ENCODE results near the gene MAML2. TPM values are rescaled to one million over a fixed set of nuclear protein-coding genes. Genes with fewer than 3 reads are reported as not detected.
A peak's percentile ranks its signal among the peaks of the same experiment; 100 is the strongest.

MAML2 gene
- total RNA-seq, 1 experiment from 2014 or later = 22.7 TPM

DNA sequence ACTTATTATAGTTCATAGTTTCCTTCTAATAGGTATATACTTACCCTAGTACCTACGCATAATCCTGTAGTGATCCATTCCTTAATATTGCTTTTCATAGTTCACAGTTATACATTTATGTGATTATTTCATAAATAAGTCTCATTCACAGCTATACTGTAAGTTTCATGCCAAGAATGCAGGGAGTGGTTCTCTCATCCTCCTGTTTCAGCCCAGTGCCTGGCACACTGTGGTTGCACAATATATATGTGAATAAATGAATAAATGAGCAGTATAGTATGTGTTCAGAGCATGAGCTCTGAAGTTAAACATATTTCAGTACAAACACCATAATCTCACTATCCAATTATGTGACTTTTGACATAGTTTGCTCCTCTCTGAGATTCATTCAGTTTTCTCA is 115.8 kb downstream of the MAML2 start:
- Mint-ChIP-seq H3K4me1 (ENCODE audit: low read depth, unreplicated experiment) (peaks cover 51% of the 10 kb centered on the region), H3K27ac (ENCODE audit: unreplicated experiment) (peak overlapping the region; percentile 61), H3K4me3 (ENCODE audit: low read depth, unreplicated experiment) (no peak overlapping the region), H3K27me3 (ENCODE audit: unreplicated experiment) (no peaks in the 10 kb centered on the region), H3K9me3 (ENCODE audit: low read depth, unreplicated experiment) (no peaks in the 10 kb centered on the region), H3K36me3 (ENCODE audit: insufficient read depth, unreplicated experiment) (no peaks in the 10 kb centered on the region)
- TF ChIP-seq CTCF (IDR thresholded peaks at IDR 0.05; ENCODE audit: unreplicated experiment) = no peak
- intact Hi-C loops (cut with micrococcal nuclease; ENCODE audit: unreplicated experiment) = no loop called here
- CTCF ChIA-PET = interaction anchor here (0.5 to 0.7 kb wide), 2 partner anchors 67 to 114 kb away, joined by 3 to 5 read pairs; no protein-coding TSS in a partner anchor
- BruUV-seq (replicated peaks) = no TSS peak
- no peak for DNase-seq

GRCh38 chr11:96223083-96223482 is 119.9 kb downstream of the MAML2 start:
- Mint-ChIP-seq H3K4me3 (ENCODE audit: low read depth, unreplicated experiment) (no peak overlapping the region), H3K27me3 (ENCODE audit: unreplicated experiment) (no peaks in the 10 kb centered on the region), H3K4me1 (ENCODE audit: low read depth, unreplicated experiment) (peaks cover 36% of the 10 kb centered on the region), H3K36me3 (ENCODE audit: insufficient read depth, unreplicated experiment) (no peaks in the 10 kb centered on the region), H3K27ac (ENCODE audit: unreplicated experiment) (no peak overlapping the region), H3K9me3 (ENCODE audit: low read depth, unreplicated experiment) (no peaks in the 10 kb centered on the region)
- CTCF ChIA-PET = no interaction called here
- no peak for TF ChIP-seq CTCF (IDR thresholded peaks at IDR 0.05; ENCODE audit: unreplicated experiment)
- intact Hi-C loops (cut with micrococcal nuclease; ENCODE audit: unreplicated experiment) = no loop called here
- DNase-seq = no peak
- no TSS peak for BruUV-seq (replicated peaks)

- BruUV-seq (replicated peaks) = no TSS peak
- intact Hi-C loops (cut with micrococcal nuclease; ENCODE audit: unreplicated experiment) = no loop called here
- Mint-ChIP-seq H3K27me3 (ENCODE audit: unreplicated experiment) (no peaks in the 10 kb centered on the region), H3K9me3 (ENCODE audit: low read depth, unreplicated experiment) (no peaks in the 10 kb centered on the region), H3K27ac (ENCODE audit: unreplicated experiment) (no peak overlapping the region), H3K4me1 (ENCODE audit: low read depth, unreplicated experiment) (peaks cover 36% of the 10 kb centered on the region), H3K4me3 (ENCODE audit: low read depth, unreplicated experiment) (no peak overlapping the region), H3K36me3 (ENCODE audit: insufficient read depth, unreplicated experiment) (no peaks in the 10 kb centered on the region)
- DNase-seq = no peak
- CTCF ChIA-PET = no interaction called here
- TF ChIP-seq CTCF (IDR thresholded peaks at IDR 0.05; ENCODE audit: unreplicated experiment) = no peak
Observed at GRCh38 chr11:96222102-96222501, 120.9 kb downstream of the MAML2 start.

- DNase-seq = no peak
- Mint-ChIP-seq H3K27me3 (ENCODE audit: unreplicated experiment) (no peaks in the 10 kb centered on the region), H3K36me3 (ENCODE audit: insufficient read depth, unreplicated experiment) (no peaks in the 10 kb centered on the region), H3K4me1 (ENCODE audit: low read depth, unreplicated experiment) (peaks cover 41% of the 10 kb centered on the region), H3K27ac (ENCODE audit: unreplicated experiment) (no peak overlapping the region), H3K9me3 (ENCODE audit: low read depth, unreplicated experiment) (no peaks in the 10 kb centered on the region), H3K4me3 (ENCODE audit: low read depth, unreplicated experiment) (no peak overlapping the region)
- CTCF ChIA-PET = interaction anchor here (0.6 kb wide), 1 partner anchor 166 kb away, joined by 4 read pairs; no protein-coding TSS in a partner anchor
- BruUV-seq (replicated peaks) = no TSS peak
- no peak for TF ChIP-seq CTCF (IDR thresholded peaks at IDR 0.05; ENCODE audit: unreplicated experiment)
- intact Hi-C loops (cut with micrococcal nuclease; ENCODE audit: unreplicated experiment) = no loop called here
Observed at GRCh38 chr11:96221244-96222070, 121.5 kb downstream of the MAML2 start.

Measured in Calu3 (cell line).